ENCODE data around the gene C10orf62.
"Not testable (repeated sequence)": the region's sequence is repeated elsewhere in the genome, so short reads cannot be mapped to it uniquely, and the experiment has no call there.

The C10orf62 gene

DNA sequence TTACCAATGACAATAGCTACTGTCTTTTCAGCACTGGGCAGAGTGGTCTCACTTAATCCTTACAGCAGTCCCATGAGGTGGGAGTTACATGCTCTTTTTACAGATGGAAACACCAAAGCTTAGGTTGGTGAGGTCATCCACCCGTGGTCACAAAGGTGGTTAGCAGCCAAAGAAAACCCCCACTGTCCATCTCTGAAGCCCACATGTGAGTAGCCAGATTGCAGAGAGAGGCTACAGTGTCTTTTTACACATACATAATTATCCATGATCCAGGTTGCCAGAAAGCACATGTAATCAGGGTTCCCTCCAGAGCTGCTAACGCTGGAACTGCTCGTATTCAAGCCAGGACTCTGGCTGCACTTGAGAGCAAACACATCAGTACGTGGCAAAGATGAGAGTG, 41.6 kb upstream of the C10orf62 start:
- no peak for DNase-seq (ENCODE audit: low spot score)
- in situ Hi-C loops (cut with MboI; ENCODE audit: low pct_unique_long_range_greater_than_20kb, low sequenced_read_pairs, unreplicated experiment) = no loop called here
- TF ChIP-seq, protein P1, sequence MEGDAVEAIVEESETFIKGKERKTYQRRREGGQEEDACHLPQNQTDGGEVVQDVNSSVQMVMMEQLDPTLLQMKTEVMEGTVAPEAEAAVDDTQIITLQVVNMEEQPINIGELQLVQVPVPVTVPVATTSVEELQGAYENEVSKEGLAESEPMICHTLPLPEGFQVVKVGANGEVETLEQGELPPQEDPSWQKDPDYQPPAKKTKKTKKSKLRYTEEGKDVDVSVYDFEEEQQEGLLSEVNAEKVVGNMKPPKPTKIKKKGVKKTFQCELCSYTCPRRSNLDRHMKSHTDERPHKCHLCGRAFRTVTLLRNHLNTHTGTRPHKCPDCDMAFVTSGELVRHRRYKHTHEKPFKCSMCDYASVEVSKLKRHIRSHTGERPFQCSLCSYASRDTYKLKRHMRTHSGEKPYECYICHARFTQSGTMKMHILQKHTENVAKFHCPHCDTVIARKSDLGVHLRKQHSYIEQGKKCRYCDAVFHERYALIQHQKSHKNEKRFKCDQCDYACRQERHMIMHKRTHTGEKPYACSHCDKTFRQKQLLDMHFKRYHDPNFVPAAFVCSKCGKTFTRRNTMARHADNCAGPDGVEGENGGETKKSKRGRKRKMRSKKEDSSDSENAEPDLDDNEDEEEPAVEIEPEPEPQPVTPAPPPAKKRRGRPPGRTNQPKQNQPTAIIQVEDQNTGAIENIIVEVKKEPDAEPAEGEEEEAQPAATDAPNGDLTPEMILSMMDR (IDR thresholded peaks at IDR 0.05; ENCODE audit: extremely low read depth, insufficient read depth, missing control alignments) = no peak

DNA sequence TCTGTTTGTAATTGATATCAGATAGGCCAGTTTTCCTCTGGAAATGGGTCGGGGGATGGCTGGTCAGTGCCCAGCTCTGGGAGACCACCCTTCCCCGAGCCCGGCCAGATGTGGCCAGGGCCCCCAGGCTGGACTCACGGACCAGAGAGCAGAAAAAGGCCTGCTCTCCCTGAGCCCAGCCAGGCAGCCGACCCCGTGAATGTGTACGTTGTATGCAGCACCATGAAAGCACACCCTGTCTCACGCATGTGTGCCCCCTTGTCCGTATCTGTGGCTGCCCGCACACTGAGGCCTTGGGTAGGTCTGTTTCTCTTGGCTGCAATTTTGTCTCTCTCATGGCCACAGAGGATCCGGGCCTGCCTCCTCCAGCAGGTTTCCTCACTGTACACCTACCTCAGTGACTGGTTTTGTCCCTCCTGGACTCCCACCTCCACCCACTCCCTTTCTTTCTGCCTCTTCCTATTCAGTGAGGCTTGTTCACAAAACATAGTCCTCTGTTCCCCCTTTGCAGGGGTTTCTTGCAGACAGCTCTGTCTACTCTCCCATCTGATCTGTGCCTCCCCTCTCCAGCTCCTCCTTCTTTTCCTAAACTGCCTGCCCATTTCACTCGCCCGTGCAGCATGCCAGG, 40.6 kb upstream of the C10orf62 start:
- TF ChIP-seq, protein P1 (IDR thresholded peaks at IDR 0.05; ENCODE audit: extremely low read depth, insufficient read depth, missing control alignments) = no peak
- no peak for DNase-seq (ENCODE audit: low spot score)
- in situ Hi-C loops (cut with MboI; ENCODE audit: low pct_unique_long_range_greater_than_20kb, low sequenced_read_pairs, unreplicated experiment) = no loop called here

DNA sequence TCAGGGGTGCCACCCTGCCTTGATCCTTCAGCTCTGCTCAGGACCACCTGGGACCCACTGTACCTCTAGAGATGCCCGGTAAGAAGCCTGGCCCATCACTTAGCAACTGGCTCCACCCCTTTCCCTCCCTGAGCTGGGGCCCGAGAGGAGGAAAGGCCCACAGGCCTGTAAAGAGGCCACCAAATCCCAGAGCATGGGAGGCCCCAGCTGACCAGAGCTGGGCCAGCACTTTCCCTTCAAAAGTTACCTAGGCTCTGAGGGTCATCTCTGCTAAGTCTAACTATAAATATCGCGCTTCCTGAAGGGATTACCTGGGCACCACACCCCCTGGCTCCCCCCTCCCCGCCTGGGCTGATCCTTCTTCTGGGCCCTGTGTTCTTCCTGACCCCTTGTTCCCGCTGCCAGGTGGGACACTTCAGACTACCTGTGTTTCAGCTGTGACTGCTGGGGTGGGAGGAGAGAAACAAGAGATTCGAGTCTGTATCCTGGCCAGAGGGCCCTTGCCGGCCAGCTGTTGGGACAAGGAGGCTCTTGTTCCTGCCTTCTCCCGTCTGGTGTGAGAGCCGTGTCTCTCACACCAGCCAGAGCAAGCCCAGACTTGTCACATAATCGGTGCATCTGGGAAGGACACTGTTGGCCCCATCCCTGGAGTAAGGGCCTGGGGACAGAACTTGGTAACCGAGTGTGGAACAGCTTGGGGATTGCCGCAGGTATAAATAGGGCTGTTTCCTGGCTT, 39.8 kb upstream of the C10orf62 start:
- TF ChIP-seq, protein P1 (IDR thresholded peaks at IDR 0.05; ENCODE audit: extremely low read depth, insufficient read depth, missing control alignments) = no peak
- DNase-seq (ENCODE audit: low spot score) = no peak
- in situ Hi-C loops (cut with MboI; ENCODE audit: low pct_unique_long_range_greater_than_20kb, low sequenced_read_pairs, unreplicated experiment) = no loop called here

DNA sequence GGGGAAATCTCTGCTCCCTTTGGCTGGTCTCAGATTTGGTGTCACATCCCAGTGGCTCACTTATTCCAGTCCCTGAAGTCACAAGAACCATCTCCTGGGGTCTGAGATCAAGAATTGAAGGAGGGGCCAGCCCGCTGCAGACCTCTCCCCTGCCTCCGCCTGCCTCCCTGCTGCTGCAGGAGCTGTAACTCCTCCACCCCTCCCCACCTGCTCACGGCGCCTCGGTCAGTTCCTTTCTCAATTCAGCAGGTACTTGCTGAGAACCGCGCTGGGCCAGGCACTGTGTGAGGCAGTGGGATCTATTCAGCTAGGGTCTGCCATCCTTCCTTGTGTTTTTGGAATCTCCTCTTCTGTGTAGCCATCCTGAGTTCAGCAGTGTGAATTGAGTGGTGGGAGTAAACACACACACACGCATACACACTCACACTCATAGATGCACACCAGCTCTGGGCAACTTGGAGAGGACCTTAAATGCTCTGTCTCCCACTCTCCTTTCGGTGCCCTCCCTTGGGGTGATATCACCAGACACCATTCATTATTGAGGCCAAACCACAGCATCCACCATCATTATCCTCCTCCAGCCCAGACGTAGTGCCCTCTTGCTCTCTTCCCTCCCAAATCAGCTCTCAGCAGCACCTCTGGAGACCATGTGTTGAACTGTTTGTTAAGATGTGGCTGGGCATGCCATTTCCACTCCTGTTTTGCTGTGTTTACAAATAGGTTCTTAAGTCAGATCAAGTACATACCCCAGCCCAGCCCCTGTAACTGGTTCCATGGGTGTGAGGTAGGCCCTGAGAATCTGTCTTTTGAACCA, 39.0 kb upstream of the C10orf62 start:
- in situ Hi-C loops (cut with MboI; ENCODE audit: low pct_unique_long_range_greater_than_20kb, low sequenced_read_pairs, unreplicated experiment) = no loop called here
- DNase-seq (ENCODE audit: low spot score) = no peak
- TF ChIP-seq, protein P1 (IDR thresholded peaks at IDR 0.05; ENCODE audit: extremely low read depth, insufficient read depth, missing control alignments) = no peak

DNA sequence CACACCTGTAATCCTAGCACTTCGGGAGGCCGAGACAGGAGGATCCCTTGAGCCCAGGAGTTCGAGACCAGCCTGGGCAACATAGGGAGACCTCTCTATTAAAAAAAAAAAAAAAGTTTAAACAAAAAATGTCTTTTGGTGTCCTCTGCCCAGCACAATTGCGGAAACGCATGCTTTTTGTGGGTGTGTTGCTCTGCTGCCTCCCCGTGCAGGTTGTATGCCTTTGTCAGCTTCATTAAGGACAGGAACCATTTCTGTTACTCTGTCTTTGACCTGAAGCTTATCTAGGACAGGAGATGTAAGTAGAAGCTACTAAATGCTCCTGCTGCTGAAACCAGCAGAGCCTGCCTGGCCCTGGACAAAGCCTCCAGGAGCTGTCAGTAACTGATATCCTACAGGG, 38.2 kb upstream of the C10orf62 start:
- in situ Hi-C loops (cut with MboI; ENCODE audit: low pct_unique_long_range_greater_than_20kb, low sequenced_read_pairs, unreplicated experiment) = no loop called here
- DNase-seq (ENCODE audit: low spot score) = no peak
- TF ChIP-seq, protein P1 (IDR thresholded peaks at IDR 0.05; ENCODE audit: extremely low read depth, insufficient read depth, missing control alignments) = no peak

DNA sequence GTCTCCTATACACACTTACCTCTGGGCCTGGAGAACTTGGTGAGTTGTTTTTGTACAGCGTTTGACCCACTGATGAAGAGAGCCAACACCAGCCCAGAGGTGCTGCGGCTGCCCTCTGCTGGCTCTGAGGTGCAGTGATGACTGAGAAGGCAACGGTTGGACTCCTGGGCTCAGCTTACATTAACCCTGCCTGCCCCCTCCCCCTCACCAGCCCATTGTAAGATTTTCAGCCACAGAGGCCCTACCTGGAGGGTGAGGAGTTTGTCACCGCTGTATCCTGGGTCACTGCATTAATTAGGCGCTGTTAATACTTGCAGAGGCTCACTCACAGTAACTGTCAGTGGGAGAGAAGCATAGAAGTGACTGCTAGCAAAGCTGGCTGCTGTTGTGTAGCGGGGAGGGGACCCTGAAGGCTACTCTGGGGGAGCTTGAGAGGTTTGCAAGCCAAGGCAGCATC, 35.9 kb upstream of the C10orf62 start:
- in situ Hi-C loops (cut with MboI; ENCODE audit: low pct_unique_long_range_greater_than_20kb, low sequenced_read_pairs, unreplicated experiment) = no loop called here
- DNase-seq (ENCODE audit: low spot score) = no peak

DNA sequence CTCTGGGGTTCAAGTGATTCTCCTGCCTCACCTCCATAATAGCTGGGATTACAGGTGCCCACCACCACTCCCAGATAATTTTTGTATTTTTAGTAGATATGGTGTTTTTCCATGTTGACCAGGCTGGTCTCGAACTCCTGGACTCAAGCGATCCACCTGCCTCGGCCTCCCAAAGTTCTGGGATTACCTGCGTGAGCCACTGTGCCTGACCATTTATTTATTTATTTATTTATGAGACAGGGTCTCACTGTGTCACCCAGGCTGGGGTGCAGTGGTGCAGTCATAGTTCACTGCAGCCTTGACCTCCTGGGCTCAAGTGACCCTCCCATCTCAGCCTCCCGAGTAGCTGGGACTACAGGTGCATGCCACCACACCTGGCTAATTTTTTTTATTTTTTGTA, 35.2 kb upstream of the C10orf62 start:
- DNase-seq (ENCODE audit: low spot score); in situ Hi-C loops (cut with MboI; ENCODE audit: low pct_unique_long_range_greater_than_20kb, low sequenced_read_pairs, unreplicated experiment): not testable (repeated sequence)

More for the DNA sequence above, 35.9 kb upstream of the C10orf62 start:
- TF ChIP-seq, protein P1 (IDR thresholded peaks at IDR 0.05; ENCODE audit: extremely low read depth, insufficient read depth, missing control alignments) = peak; percentile 75

DNA sequence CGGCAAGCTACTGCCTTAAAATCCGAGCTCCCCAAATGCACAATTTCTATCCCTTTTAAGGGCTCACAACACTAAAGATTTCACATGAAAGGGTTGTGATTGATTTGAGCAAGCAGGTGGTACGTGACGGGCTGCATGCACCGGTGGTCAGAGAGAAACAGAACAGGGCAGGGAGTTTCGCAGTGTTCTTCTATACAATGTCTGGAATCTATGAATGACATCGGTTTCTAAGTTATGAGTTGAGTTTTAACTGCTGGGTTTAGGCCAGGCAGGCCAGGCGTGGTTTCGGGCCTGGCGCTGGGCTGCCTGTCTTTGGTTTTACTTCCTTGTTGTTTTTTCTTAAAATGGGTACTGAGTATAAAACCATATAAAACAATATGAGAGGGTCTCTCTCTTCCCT, 34.0 kb upstream of the C10orf62 start:
- in situ Hi-C loops (cut with MboI; ENCODE audit: low pct_unique_long_range_greater_than_20kb, low sequenced_read_pairs, unreplicated experiment) = not testable (repeated sequence)

DNA sequence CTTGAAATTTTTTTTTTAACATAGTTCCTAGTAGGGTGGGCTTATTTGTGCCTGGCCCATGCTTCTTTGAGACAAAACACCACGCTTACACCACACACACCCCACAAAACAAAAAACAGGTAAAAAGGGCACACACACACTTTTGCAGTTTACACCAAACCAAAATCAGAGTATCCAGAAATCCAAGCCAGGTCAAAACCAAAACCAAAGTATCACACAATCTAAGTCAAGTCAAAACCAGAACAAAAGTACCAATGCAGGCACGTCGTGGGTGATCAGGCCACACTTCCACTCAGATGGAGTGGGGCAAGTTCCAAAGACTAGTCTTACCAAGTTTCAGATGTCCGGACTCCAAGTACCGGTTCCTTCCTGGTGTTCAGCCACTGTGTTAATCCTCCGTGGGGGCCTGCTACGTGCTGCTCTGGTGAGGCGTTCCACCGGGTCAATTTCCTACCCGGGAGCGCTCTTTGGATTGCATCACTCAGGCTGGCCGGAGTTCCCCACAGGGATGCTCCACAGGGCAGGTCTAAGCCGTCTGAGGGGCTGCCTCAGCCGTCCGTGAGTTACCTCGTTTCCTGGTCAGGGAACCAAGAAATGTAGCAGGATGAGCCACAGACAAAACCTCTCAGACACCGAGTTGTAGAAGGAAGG, 28.7 kb upstream of the C10orf62 start:
- in situ Hi-C loops (cut with MboI; ENCODE audit: low pct_unique_long_range_greater_than_20kb, low sequenced_read_pairs, unreplicated experiment); DNase-seq (ENCODE audit: low spot score): not testable (repeated sequence)

More for the DNA sequence above, 34.0 kb upstream of the C10orf62 start:
- not testable (repeated sequence) for DNase-seq (ENCODE audit: low spot score)
